ENCODE results near the gene CLPTM1L.
"Not testable (repeated sequence)": the region's sequence is repeated elsewhere in the genome, so short reads cannot be mapped to it uniquely, and the experiment has no call there.

CLPTM1L gene

GRCh38 chr5:1359031-1359645, 14.2 kb upstream of the CLPTM1L start:
- no peak for DNase-seq

- no peak for DNase-seq
Observed at GRCh38 chr5:1358726-1359025, 13.8 kb upstream of the CLPTM1L start.

DNA sequence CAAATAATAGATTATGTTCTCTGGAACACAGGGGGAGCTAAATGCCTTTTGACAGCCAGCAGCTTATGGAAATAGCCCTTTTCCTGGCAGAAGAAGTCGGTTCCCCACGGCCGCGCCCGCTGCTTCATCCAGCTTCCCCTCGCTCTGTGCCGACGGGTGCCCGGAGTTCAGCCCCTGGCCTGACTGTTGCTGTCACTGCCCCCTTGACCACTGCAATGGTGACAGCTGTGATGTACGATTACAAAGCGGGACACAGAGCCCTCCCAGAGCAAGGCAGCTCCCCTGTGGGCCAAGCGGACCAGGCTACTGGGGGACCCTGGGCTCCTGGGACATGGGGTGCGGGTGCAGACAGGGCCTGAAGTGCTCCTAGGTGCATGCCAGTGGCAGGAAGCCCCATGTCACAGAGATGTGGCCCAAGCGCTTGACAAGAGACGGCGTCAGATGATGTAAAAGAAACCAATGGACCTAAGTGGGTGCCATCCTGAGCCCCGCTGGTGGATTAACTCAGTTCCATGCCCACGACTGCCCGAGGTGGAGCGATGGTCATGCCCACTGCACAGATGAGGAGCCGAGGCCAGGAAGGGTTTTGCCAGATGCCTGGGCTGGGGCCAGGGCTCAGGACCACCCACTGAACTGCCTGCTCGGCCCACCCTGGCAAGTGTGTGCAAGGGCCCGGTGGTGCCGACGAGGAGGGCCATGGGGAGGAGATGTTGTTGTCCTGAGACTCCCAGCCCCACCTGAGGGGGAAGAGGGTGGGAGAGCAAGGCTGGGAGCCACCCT, 13.2 kb upstream of the CLPTM1L start:
- no peak for DNase-seq

- DNase-seq: no peak
Observed at GRCh38 chr5:1356873-1357787, 12.2 kb upstream of the CLPTM1L start.

- DNase-seq: no peak
Observed at GRCh38 chr5:1354576-1354975, 9.7 kb upstream of the CLPTM1L start.

- no peak for DNase-seq
Observed at GRCh38 chr5:1352231-1353219, 7.6 kb upstream of the CLPTM1L start.

- DNase-seq: no peak
Observed at GRCh38 chr5:1351156-1351555, 6.3 kb upstream of the CLPTM1L start.

DNA sequence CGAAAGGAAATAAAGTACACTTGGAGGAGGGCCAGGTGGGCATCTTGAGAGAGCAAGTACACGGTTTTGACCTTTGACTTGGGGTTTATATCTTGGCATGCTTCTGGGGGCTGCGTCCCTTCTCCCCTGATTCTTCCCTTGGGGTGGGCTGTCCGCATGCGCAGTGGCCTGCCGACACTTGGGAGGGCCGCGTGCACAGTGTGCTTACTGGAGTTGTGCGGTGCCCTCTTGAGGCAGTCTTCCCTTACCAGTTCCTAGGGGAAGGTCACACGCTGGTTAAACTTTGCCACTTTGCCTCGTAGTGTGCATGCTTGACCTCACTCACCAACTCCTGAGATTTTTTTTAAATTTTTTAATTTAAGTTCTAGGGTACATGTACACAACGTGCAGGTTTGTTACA, 4.3 kb upstream of the CLPTM1L start:
- no peak for DNase-seq

- DNase-seq: no peak
Observed at GRCh38 chr5:1348986-1349245, 4.0 kb upstream of the CLPTM1L start.

DNA sequence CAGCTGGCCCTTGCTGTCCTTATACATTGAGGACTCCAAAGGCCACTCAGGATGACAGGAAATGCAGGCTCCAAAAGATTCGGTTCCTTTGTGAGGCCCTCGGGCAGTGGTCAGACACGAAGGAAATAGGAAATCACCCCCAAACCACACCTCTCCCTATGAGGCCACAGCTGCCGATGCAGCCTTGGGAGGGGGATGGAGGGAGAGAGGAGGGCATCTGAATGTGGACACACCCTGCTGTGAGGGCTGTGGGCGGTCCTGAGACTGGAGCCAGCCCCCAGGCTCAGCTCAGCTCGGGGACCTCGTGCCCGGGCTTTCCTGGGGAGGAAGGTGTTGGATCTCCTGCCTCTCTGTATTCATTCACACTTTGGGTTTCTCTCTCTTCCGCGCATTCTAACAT, 2.7 kb upstream of the CLPTM1L start:
- no peak for DNase-seq

DNA sequence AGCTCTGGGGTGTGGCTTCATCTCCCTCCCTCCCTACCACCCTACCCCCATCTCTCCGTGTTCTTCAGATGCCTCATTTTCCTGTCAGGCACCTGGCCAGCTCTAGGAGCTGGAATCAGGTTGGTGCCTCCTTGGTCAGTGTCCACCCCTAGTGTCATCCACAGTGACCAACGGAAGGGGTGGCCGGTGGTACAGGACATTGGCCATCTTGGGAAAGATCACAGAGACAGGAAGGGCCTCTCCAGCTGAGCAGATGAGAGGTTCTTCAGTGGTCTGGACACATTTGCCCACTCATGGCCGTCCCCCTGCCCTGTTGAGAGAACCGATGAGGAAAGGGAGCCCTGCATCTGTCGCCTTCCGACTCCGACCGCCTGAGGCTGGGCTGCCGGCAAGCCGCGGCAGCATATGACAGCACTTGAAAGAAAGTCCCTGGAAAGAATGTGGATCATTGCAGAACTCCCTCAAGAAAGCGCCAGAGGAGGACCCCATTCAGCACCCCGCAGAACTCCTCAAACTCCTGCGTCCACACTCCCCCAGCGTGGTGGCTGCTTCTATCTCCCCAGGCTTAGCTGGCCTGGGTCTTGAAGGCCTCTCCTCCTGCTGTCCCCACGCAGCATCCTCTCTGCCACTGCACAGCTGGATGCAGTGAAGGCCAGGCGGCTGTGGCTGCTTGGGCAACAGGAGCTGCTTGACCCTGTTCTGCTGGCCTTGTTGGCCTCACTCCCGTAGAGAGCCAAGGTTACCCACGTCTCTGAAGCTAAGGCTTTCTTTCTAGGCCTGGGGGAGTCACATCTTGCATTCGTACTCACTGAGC, 1.9 kb upstream of the CLPTM1L start:
- DNase-seq: no peak

GRCh38 chr5:1345876-1346626, 1.2 kb upstream of the CLPTM1L start:
- no peak for DNase-seq

- DNase-seq: peak; percentile 64
Observed at GRCh38 chr5:1343931-1344901, 683 bp downstream of the CLPTM1L start.

- DNase-seq: no peak
Observed at GRCh38 chr5:1343315-1343751, 1.6 kb downstream of the CLPTM1L start.

DNA sequence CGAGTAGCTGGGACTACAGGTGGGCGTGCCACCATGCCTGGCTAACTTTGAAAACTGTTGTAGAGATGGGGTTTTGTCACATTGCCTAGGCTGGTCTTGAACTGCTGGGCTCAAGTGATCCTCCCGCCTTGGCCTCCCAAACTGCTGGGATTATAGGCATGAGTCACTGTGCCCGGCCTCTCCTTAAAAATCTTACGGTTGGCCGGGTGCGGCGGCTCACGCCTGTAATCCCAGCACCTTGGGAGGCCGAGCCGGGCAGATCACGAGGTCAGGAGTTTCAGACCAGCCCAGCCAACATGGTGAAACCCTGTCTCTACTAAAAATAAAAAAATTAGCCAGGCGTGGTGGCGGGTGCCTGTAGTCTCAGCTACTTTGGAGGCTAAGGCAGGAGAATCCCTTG, 2.2 kb downstream of the CLPTM1L start:
- not testable (repeated sequence) for DNase-seq

GRCh38 chr5:1342268-1342667, 2.6 kb downstream of the CLPTM1L start:
- DNase-seq: no peak

- no peak for DNase-seq
Observed at GRCh38 chr5:1341863-1342262, 3.0 kb downstream of the CLPTM1L start.

GRCh38 chr5:1339818-1340210, 5.1 kb downstream of the CLPTM1L start:
- DNase-seq: not testable (repeated sequence)

DNA sequence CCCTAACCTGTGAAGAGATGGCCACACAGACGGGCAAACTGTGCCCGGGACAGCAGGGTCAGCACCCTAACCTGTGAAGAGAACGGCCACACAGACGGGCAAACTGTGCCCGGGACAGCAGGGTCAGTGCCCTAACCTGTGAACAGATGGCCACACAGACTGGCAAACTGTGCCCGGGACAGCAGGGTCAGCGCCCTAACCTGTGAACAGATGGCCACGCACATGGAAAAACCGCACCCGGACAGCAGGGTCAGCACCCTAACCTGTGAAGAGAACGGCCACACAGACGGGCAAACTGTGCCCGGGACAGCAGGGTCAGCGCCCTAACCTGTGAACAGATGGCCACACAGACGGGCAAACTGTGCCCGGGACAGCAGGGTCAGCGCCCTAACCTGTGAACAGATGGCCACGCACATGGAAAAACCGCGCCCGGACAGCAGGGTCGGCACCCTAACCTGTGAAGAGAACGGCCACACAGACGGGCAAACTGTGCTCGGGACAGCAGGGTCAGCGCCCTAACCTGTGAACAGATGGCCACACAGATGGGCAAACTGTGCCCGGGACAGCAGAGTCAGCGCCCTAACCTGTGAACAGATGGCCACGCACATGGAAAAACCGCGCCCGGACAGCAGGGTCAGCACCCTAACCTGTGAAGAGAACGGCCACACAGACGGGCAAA, 5.6 kb downstream of the CLPTM1L start:
- not testable (repeated sequence) for DNase-seq

Data from activated CD8-positive, alpha-beta memory T cell treated with anti-CD3 and anti-CD28 coated beads, Interleukin-2, amount 50 U/mL, for 48 hours (primary cell).